Stimulated activated memory B cell treated with anti-CD40 and anti-IgM and Interleukin-4, amounts not matched to agents 10 μg/mL and 1 μg/mL and 100 μg/mL, for 72 hours (primary cell): ENCODE results near the gene COBLL1.

Experiments
- ATAC-seq: fragments of 150-1000 bp; cut with Tn5 transposase; 2 replicates; pipeline ENCODE4 v1.10.0; 2021
- H3K27ac Mint-ChIP-seq: one replicate; pipeline ENCODE4 v1.8.0; 2022; ENCODE audit warnings: mild to moderate bottlenecking, mixed read lengths
- H3K27me3 Mint-ChIP-seq: one replicate; pipeline ENCODE4 v1.8.0; 2022; ENCODE audit warnings: mixed read lengths
- H3K36me3 Mint-ChIP-seq: one replicate; pipeline ENCODE4 v1.8.0; 2022; ENCODE audit warnings: mixed read lengths
- H3K4me1 Mint-ChIP-seq: one replicate; pipeline ENCODE4 v1.8.0; 2022; ENCODE audit warnings: mixed read lengths
- H3K4me3 Mint-ChIP-seq: one replicate; pipeline ENCODE4 v1.8.0; 2022; ENCODE audit warnings: mild to moderate bottlenecking, moderate library complexity, mixed read lengths
- H3K9me3 Mint-ChIP-seq: one replicate; pipeline ENCODE4 v1.8.0; 2022; ENCODE audit warnings: mixed read lengths

The COBLL1 gene

DNA sequence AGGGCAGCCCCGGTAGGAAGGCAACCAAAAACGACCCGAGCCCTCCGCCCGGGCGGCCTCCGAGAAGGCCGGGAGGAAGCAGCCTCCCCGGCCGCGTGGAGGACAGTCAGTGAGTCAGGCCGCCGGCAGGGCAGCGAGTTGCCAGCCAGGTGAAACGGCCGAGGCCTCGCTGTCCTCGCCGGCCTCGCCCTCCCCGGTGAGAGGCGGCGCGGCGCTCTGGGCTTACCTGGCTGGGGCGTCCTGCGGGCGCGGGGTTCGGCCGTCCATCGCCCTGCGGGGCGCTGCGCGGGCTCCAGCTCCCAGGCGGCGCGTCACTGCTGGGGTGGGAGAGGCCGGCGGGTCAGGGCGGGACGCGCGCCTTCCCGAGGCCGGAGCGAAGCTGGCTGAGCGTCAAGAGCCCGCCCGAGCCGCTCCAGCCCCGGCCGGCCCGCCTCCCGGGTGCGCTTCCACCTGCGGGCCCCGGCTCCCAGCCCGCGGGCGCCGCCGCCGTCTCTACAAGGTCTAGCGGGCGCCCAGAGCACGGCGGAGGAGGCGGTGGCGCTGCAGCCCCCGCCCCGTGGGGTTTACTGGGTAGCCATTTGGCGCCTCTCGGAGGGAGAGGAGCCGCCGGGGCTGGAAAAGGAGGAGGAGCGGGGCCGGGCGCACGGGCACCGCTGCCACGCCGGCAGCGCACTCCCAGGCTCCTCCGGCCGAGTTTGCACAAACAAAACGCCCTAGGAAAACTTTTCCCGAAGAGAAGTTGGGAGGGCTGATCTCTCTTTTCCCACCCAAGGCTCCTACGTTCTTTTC is 499 bp downstream of the COBLL1 start:
- H3K4me3 Mint-ChIP-seq = peak overlapping the region; percentile 96
- peaks cover 17% of the 10 kb centered on the region for H3K4me1 Mint-ChIP-seq
- H3K27me3 Mint-ChIP-seq = no peaks in the 10 kb centered on the region
- peak; percentile 91 for ATAC-seq
- H3K36me3 Mint-ChIP-seq = no peaks in the 10 kb centered on the region
- H3K9me3 Mint-ChIP-seq = no peaks in the 10 kb centered on the region
- H3K27ac Mint-ChIP-seq = peak overlapping the region; percentile 88

DNA sequence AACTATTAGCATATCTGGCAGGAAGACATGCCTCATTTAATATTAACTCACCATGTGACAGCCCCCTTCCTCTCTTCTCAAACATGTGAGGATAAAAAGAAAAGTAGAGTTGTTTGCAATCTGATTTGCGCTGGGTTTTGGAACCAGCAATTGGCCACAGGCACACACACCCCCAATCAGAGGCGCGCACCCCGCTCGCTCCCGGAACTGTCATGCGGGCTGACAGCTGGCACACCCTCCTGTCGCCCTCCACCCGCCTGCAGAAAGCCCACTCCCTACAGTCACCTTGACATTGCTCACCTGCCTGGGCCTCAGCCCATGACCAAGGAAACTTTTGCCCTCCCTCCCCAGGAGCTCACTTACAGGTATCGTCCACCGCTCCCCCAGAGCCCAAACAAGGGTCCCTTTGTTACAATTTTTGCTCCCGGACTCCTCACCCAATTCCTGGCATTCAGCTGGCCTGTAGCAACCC is 1.1 kb downstream of the COBLL1 start:
- Mint-ChIP-seq H3K36me3 (no peaks in the 10 kb centered on the region), H3K27ac (peak overlapping the region; percentile 88), H3K4me1 (peaks cover 19% of the 10 kb centered on the region), H3K27me3 (no peaks in the 10 kb centered on the region), H3K4me3 (peak overlapping the region; percentile 96), H3K9me3 (no peaks in the 10 kb centered on the region)
- ATAC-seq = peak; percentile 59

DNA sequence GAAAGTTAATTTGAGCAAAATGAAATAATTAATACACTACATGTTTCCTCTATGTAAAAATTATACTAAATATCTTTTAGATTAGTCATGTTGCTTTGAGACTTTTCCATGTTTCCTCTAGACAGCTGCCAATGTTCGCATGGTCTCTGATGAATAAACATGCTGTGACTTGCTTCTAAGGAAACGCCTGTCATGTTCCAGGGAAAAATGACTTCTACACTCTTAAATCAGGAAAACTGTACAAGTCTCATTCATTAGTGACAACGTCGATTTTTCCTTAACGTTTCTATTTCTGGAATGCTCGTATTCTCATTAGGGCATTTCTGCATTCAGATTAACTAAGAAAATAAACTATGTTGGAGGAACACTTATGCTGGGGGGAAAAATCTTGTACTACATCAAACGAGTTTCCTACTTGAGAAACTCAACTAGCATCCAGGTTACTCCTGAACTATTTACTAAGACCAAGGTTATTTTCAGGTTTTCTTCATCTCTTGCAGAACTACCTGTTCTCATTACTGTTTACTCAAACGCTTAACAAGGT is 1.6 kb downstream of the COBLL1 start:
- H3K4me3 Mint-ChIP-seq = peak overlapping the region; percentile 96
- ATAC-seq = no peak
- H3K27ac Mint-ChIP-seq = peak overlapping the region; percentile 88
- no peaks in the 10 kb centered on the region for H3K36me3 Mint-ChIP-seq
- H3K4me1 Mint-ChIP-seq = peaks cover 24% of the 10 kb centered on the region
- no peaks in the 10 kb centered on the region for H3K27me3 Mint-ChIP-seq
- no peaks in the 10 kb centered on the region for H3K9me3 Mint-ChIP-seq

DNA sequence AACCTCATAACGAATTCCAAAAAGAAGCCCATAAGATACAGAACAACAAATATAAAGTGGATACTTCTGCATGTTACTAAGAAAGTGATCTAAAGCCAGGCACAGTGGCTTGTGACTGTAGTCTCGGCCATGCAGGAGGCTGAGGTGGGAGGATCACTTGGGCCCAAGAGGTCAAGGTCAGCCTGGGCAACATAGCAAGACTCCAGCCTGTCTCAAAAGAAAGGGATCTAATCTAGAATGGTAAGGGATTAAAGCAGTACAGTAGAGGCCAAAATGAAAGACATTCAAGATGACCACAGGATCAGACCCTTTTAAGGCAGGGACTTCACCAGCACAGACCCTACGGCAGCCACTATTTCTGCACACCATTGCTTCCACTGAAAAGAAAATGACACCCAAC is 3.8 kb downstream of the COBLL1 start:
- Mint-ChIP-seq H3K4me1 (peaks cover 29% of the 10 kb centered on the region), H3K36me3 (no peaks in the 10 kb centered on the region), H3K4me3 (no peak overlapping the region), H3K27me3 (no peaks in the 10 kb centered on the region), H3K27ac (no peak overlapping the region), H3K9me3 (no peaks in the 10 kb centered on the region)
- no peak for ATAC-seq

DNA sequence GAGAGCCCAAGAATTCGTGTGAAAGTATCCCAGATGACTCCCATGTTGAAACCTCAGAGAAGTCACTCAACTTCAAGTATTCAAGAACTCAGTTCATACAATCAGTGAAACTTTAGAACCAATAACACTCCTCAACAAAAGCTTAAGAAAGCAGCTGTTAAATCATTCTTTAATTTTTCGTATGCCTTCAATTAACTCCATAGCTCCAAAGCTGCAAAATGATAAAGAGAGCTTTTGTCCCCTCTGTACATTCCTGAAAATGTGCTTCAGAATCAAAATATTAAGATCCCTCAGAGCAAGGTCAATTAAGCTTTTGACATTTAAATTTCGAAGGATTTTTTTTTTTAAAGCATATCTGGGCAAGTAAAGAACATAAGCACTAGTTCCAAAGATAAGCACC is 4.7 kb downstream of the COBLL1 start:
- H3K9me3 Mint-ChIP-seq = no peaks in the 10 kb centered on the region
- no peaks in the 10 kb centered on the region for H3K27me3 Mint-ChIP-seq
- no peak overlapping the region for H3K27ac Mint-ChIP-seq
- no peaks in the 10 kb centered on the region for H3K36me3 Mint-ChIP-seq
- H3K4me3 Mint-ChIP-seq = no peak overlapping the region
- ATAC-seq = no peak
- peaks cover 29% of the 10 kb centered on the region for H3K4me1 Mint-ChIP-seq

DNA sequence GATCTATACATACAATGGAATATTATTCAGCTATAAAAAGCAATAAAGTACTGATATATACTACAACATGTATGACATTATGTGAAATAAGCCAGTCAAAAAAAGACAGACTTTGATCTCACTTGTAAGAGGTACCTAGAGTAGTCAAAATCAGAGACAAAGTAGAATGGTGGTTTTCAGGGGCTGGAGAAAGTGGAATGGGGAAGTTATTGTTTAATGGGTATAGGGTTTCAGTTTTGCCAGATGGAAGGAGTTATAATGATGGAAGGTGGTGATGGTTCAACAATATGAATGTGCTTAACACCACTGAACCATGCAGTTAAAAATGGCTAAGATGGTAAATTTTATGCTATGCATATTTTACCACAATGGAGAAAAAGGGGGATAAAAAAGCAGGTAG is 6.3 kb downstream of the COBLL1 start:
- Mint-ChIP-seq H3K27ac (no peak overlapping the region), H3K9me3 (no peaks in the 10 kb centered on the region), H3K4me3 (no peak overlapping the region), H3K36me3 (no peaks in the 10 kb centered on the region), H3K4me1 (peaks cover 23% of the 10 kb centered on the region), H3K27me3 (no peaks in the 10 kb centered on the region)
- peak; percentile 84 for ATAC-seq

DNA sequence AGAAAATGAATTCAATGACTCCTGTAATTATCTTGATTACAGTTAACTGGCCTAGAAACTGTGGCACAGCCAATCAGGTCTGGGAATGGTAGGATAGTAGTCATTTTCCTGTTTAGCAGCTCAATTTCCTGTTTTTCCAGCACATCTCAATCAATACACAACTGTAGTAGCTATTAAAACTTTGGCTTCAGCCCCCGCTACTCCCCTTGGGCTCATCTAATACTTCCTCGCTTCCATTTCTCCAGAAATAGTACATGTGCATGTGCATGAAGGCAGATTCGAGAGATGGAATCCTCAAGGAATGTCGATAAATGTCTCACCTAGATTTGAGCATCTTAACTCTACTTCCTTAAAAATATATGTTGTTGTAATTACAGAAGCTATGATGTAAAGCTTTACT is 9.7 kb downstream of the COBLL1 start:
- Mint-ChIP-seq H3K4me3 (no peak overlapping the region), H3K4me1 (peaks cover 20% of the 10 kb centered on the region), H3K27me3 (no peaks in the 10 kb centered on the region), H3K9me3 (no peaks in the 10 kb centered on the region), H3K27ac (no peak overlapping the region), H3K36me3 (no peaks in the 10 kb centered on the region)
- ATAC-seq = no peak

DNA sequence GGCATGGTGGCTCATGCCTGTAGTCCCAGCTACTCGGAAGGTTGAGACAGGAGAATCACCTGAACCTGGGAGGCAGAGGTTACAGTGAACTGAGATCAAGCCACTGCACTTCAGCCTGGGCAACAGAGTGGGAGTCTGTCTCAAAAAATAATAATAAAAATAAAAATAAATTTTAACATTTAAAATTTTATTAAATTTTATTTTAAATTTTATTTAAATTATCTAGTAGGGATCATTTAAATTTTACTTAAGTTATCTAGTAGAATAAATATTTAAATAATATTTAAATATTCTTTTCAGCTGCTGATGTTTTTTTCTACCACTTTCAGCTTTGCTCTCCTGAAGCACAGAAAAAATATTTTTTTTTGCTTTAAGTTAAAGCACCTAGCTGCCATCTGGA is 10.4 kb downstream of the COBLL1 start:
- ATAC-seq = no peak
- H3K27ac Mint-ChIP-seq = no peak overlapping the region
- peaks cover 27% of the 10 kb centered on the region for H3K4me1 Mint-ChIP-seq
- H3K9me3 Mint-ChIP-seq = no peaks in the 10 kb centered on the region
- no peaks in the 10 kb centered on the region for H3K27me3 Mint-ChIP-seq
- no peaks in the 10 kb centered on the region for H3K36me3 Mint-ChIP-seq
- no peak overlapping the region for H3K4me3 Mint-ChIP-seq

DNA sequence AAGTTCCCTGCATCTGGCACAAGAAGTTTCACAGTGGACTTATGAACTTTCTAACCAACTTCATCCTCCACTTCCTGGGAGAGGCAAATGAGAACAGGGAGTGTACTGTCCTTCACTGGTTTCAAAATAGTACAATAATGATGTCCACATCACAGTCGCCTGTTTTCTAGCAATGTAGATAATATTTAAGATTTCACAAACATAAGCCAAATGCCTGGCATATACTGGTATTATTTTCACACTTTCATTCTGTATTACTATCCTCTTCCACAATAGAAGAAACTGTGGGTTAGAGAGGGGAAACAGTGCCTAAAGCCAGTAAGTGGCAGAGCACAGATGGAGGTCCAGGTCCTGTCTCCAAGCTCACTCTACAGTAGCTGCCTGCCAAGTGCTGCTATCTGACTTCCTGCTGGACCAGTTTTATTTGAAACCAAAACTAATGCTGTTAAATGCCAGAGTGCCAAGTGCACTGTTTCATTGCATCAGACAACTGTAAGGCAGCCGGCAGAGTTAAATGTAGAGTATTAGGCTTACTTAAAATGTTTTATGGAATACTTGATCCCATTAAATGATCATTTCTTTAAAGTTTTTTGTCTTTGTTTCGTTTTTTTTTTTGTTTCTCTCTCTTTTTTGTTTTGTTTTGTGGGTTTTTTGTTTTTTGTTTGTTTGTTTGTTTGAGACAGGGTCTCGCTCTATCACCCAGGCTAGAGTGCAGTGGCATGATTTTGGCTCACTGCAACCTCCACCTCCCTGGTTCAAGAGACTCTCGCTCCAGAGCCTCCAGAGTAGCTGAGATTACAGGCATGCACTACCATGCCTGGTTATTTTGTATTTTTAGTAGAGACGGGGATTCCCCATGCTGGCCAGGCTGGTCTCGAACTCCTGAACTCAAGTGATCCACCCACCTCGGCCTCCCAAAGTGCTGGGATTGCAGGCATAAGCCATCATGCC is 15.1 kb downstream of the COBLL1 start:
- peak overlapping the region; percentile 61 for H3K4me3 Mint-ChIP-seq
- ATAC-seq = peak; percentile 77
- peak overlapping the region; percentile 80 for H3K27ac Mint-ChIP-seq
- H3K4me1 Mint-ChIP-seq = peaks cover 22% of the 10 kb centered on the region
- H3K27me3 Mint-ChIP-seq = no peaks in the 10 kb centered on the region
- H3K36me3 Mint-ChIP-seq = no peaks in the 10 kb centered on the region
- no peaks in the 10 kb centered on the region for H3K9me3 Mint-ChIP-seq

DNA sequence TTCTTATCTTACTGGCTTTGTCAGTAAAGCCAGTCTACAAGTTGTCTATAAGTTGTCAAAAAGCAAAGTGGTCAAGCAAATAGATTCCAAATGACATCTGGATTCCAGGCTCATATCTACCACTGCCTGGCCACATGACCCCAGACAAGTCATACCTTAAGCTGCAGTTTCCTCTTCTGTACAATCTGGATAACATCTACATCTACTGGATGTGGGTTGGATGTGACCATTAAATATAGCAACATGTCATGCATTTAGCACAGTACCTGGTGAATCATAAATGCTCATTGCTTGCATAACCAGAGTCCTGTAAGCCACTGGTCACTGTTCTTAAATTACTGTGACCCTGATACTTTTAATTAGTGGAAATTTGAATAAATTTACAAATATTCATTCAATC is 16.8 kb downstream of the COBLL1 start:
- Mint-ChIP-seq H3K27me3 (no peaks in the 10 kb centered on the region), H3K9me3 (no peaks in the 10 kb centered on the region), H3K4me3 (no peak overlapping the region), H3K4me1 (peaks cover 22% of the 10 kb centered on the region), H3K36me3 (no peaks in the 10 kb centered on the region), H3K27ac (no peak overlapping the region)
- ATAC-seq = no peak

DNA sequence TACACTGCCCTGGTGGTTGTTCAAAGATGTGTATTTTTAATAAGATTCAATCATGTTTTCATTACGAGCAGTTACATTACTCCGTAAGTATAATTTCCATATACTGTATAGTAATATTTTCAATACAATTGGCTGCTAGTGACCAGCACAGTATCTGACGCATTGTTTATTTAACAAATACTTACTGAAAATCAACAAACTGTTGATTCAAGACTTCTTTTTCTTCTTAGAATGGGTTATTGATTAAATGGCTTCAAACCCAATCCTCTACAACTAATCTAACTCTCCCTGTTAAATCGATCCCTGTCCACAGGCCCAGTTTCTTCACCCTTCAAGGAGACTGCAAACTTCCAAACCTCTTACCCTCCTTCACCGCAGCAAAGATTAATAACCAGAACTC is 18.5 kb downstream of the COBLL1 start:
- H3K9me3 Mint-ChIP-seq = no peaks in the 10 kb centered on the region
- no peaks in the 10 kb centered on the region for H3K27me3 Mint-ChIP-seq
- peaks cover 16% of the 10 kb centered on the region for H3K4me1 Mint-ChIP-seq
- no peak for ATAC-seq
- no peak overlapping the region for H3K27ac Mint-ChIP-seq
- H3K36me3 Mint-ChIP-seq = no peaks in the 10 kb centered on the region
- no peak overlapping the region for H3K4me3 Mint-ChIP-seq

DNA sequence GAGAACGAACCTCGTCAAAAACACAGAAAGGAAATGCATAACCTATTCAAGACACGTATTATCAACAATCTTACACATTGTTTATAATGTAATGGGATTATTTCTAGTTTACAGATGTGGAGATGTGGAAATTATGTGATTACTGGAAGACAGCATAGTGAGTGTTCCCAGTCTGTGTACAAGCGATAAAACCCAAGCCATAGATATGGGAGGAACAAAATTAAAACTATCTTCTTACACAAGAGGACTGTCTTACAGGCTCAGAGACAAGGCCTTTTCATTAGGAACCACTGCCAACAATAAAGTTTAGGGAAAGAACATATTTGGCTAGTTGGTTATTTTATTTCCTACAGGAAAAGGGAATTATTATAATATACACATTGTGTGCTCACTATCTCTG is 20.3 kb downstream of the COBLL1 start:
- Mint-ChIP-seq H3K4me3 (no peak overlapping the region), H3K4me1 (peaks cover 9% of the 10 kb centered on the region), H3K9me3 (no peaks in the 10 kb centered on the region), H3K27ac (no peak overlapping the region), H3K27me3 (no peaks in the 10 kb centered on the region), H3K36me3 (no peaks in the 10 kb centered on the region)
- ATAC-seq = no peak

DNA sequence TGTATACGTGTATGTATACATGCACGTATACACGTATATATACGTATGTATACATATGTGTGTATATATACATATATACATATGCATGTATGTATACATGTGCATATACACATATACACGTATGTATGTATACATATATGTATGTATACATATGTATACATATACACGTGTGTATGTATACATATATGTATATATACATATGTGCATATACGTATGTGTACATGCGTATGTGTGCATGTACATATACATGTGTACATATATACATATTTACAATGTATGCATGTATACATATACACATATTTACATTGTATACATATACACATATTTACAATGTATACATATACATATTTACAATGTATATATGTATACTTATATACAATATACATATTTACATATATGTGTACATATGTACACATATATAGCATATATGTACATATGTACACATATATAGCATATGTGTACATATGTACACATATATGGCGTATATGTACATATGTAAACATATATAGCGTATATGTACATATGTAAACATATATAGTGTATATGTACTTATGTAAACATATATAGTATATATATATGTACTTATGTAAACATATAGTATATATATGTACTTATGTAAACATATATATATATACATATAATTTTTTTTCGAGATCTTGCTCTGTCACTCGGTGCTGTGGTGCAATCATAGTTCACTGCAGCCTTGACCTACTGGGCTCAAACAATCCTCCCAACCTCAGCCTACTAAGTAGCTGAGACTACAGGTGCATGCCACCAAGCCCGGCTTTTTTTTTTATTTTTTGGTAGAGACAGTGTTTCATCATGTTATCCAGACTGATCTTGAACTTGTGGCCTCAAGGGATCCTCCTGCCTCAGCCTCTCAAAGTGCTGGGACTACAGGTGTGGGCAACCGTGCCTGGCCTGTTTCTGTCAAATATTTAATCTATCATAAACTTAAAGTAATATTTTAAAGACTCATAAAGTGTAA is 23.2 kb downstream of the COBLL1 start:
- Mint-ChIP-seq H3K36me3 (no peaks in the 10 kb centered on the region), H3K4me3 (no peak overlapping the region), H3K27ac (no peak overlapping the region), H3K27me3 (no peaks in the 10 kb centered on the region), H3K9me3 (no peaks in the 10 kb centered on the region), H3K4me1 (peaks cover 4% of the 10 kb centered on the region)
- no peak for ATAC-seq

DNA sequence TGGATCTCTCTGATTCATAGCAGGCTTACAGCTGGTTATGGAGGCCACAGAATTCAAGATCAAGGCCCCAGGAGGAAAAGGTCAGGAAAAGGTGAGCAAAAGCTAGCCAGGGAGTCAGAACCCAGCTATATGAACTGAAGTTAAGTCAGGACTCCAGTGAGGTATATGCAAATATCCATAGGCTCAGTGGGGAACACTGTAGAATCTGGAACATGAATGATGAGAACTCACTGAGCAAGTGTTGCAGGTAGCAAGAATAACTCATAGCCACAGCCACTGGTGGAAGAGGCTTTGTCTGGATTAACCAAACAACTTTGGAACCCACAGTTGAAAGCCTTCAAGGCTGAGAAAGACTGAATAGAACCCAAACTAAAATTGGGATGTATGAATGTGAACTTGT is 24.7 kb downstream of the COBLL1 start:
- Mint-ChIP-seq H3K27me3 (no peaks in the 10 kb centered on the region), H3K9me3 (no peaks in the 10 kb centered on the region), H3K4me3 (no peak overlapping the region), H3K27ac (no peak overlapping the region), H3K36me3 (no peaks in the 10 kb centered on the region), H3K4me1 (no peaks in the 10 kb centered on the region)
- ATAC-seq = no peak
